K562 (cell line): Measurements from ENCODE around the gene SNX33. TPM values are rescaled to one million over a fixed set of nuclear protein-coding genes. Genes with fewer than 3 reads are reported as not detected.

Source experiments
- ATAC-seq: fragments of 200-7000 bp; cut with Tn5 transposase; 3 replicates; pipeline ENCODE4 v1.9.1; 2020; ENCODE audit warnings: moderate library complexity
- BruUV-seq: library from RNA; stranded (reverse); fragments of 400-500 nt; replicated peaks from 2 replicates; lab custom pipeline; 2021; lab: Mats Ljungman, UMichigan
- CTCF ChIA-PET: fragments of 300-600 bp; formaldehyde crosslinking; extraction: SDS; loops from one replicate; lab custom pipeline; 2021; ENCODE audit warnings: low intra/inter-chr PET ratio; lab: Yijun Ruan, JAX
- POLR2A ChIA-PET: fragments of 300-600, 350-650 bp; sonication (Branson Sonifier 250); formaldehyde crosslinking; extraction: SDS; loops from one replicate; lab custom pipeline; 2021; ENCODE audit warnings: antibody characterized with exemption, inconsistent platforms; lab: Yijun Ruan, JAX
- DNase-seq, 4 experiments: peaks; one replicate each; pipeline versions ENCODE4 v3.0.0 to v3.0.0-alpha.2; 2011 to 2018; ENCODE audit warnings: low spot score in 3 of 4, mixed read lengths in 3 of 4; ENCODE audit errors: extremely low read depth in 1 of 4
- FAIRE-seq: peaks from 2 replicates; lab custom pipeline; 2011; peaks lifted over from hg19 to GRCh38; lab: Jason Lieb, UNC
- H2AFZ ChIP-seq: 2 replicates; pipeline ENCODE4 v1.6.0; 2011; ENCODE audit warnings: low read depth, low read length, control low read depth, inconsistent platforms
- H3K27ac ChIP-seq: fragments of 200-600 bp; 3 replicates; pipeline ENCODE4 v1.8.0; 2011; ENCODE audit warnings: low read depth, mild to moderate bottlenecking, control low read depth, inconsistent platforms, low read length, moderate library complexity, mixed read lengths; ENCODE audit errors: extremely low read depth
- H3K27me3 ChIP-seq, 2 experiments: fragments of 300-600 bp in 1 of 2; 2 replicates in 1 of 2; 3 replicates in 1 of 2; pipeline versions ENCODE4 v1.6.0 to v1.8.0; 2011; ENCODE audit warnings: inconsistent platforms in 2 of 2, low read length in 2 of 2, mild to moderate bottlenecking in 1 of 2, mixed read lengths in 1 of 2, moderate library complexity in 1 of 2; ENCODE audit not compliant: control insufficient read depth in 2 of 2, insufficient read depth in 2 of 2
- H3K36me3 ChIP-seq: fragments of 300-600 bp; 3 replicates; pipeline ENCODE4 v1.8.0; 2011; ENCODE audit warnings: mild to moderate bottlenecking, low read length, inconsistent platforms; ENCODE audit not compliant: control insufficient read depth, insufficient read depth
- H3K4me1 ChIP-seq, 2 experiments: fragments of 200-600 bp in 1 of 2; replicated peaks in 1 of 2; 2 replicates in 1 of 2; 3 replicates in 1 of 2; pipeline versions ENCODE4 v1.5.1 to v1.8.0; 2011; ENCODE audit warnings: inconsistent platforms in 2 of 2, low read length in 2 of 2, mild to moderate bottlenecking in 1 of 2, mixed read lengths in 1 of 2, moderate library complexity in 1 of 2; ENCODE audit not compliant: control insufficient read depth in 2 of 2, insufficient read depth in 2 of 2
- H3K4me2 ChIP-seq: 2 replicates; pipeline ENCODE4 v1.6.1; 2011; ENCODE audit warnings: low read length, control low read depth, inconsistent platforms, mixed read lengths; ENCODE audit not compliant: insufficient read depth
- H3K4me3 ChIP-seq: fragments of 200-600 bp; sonication (generic), shearing (Covaris generic); 2 replicates; pipeline ENCODE4 v1.5.1; 2016; ENCODE audit warnings: control low read depth, inconsistent platforms
- H3K79me2 ChIP-seq: fragments of 200-600 bp; 3 replicates; pipeline ENCODE4 v1.8.0; 2011; ENCODE audit warnings: low read length, inconsistent platforms; ENCODE audit not compliant: control insufficient read depth, insufficient read depth
- H3K9ac ChIP-seq, 2 experiments: 2 replicates each; pipeline versions ENCODE4 v1.6.0 to v1.6.1; 2011; ENCODE audit warnings: low read depth in 2 of 2, low read length in 2 of 2, control low read depth in 1 of 2, inconsistent platforms in 1 of 2, mild to moderate bottlenecking in 1 of 2, mixed read lengths in 1 of 2; ENCODE audit not compliant: insufficient read depth in 1 of 2
- H3K9me1 ChIP-seq: one replicate; pipeline ENCODE4 v1.6.0; 2011; ENCODE audit warnings: inconsistent platforms, mild to moderate bottlenecking, low read length, moderate library complexity; ENCODE audit not compliant: control insufficient read depth, insufficient read depth
- H3K9me3 ChIP-seq: replicated peaks from 2 replicates; pipeline ENCODE4 v1.5.1; 2011; ENCODE audit warnings: low read depth, low read length, inconsistent platforms; ENCODE audit not compliant: control insufficient read depth, insufficient read depth
- H4K20me1 ChIP-seq: replicated peaks from 2 replicates; pipeline ENCODE4 v1.6.1; 2011; ENCODE audit warnings: low read length, inconsistent platforms, mixed read lengths; ENCODE audit not compliant: control insufficient read depth, insufficient read depth
- DIDO1 ChIP-seq: fragments of 450-650 bp; IDR thresholded peaks from 2 replicates; pipeline ENCODE4 v1.6.1; 2016; ENCODE audit warnings: low read depth, missing biosample characterization, missing genetic modification characterization
- ELF1 ChIP-seq: fragments of 200-800 bp; sonication (Bioruptor generic); IDR thresholded peaks from 2 replicates; pipeline ENCODE4 v1.6.1; 2016; ENCODE audit warnings: missing genetic modification characterization, missing compliant biosample characterization
- HEY1 ChIP-seq: fragments of 250-450 bp; sonication (Bioruptor Pico); IDR thresholded peaks from 2 replicates; pipeline ENCODE4 v1.5.0; 2020; ENCODE audit warnings: mild to moderate bottlenecking, moderate library complexity, borderline replicate concordance
- MTA3 ChIP-seq: fragments of 450-650 bp; formaldehyde crosslinking; IDR thresholded peaks from 2 replicates; pipeline ENCODE4 v1.6.1; 2017; ENCODE audit warnings: mild to moderate bottlenecking, borderline replicate concordance
- POLR2B ChIP-seq: fragments of 450-650 bp; IDR thresholded peaks from 2 replicates; pipeline ENCODE4 v1.6.1; 2018; ENCODE audit warnings: low read depth; ENCODE audit not compliant: partially characterized antibody
- RUNX1 ChIP-seq: sonication (generic); IDR thresholded peaks from 2 replicates; pipeline ENCODE4 v1.6.1; 2016; ENCODE audit warnings: antibody characterized with exemption, low read depth
- ZNF609 ChIP-seq: sonication (generic); formaldehyde crosslinking; IDR thresholded peaks from 2 replicates; pipeline ENCODE4 v1.8.1; 2023; ENCODE audit warnings: missing genetic modification reagents, mild to moderate bottlenecking, borderline replicate concordance
- WGBS: fragments of 100-300 bp; shearing (Covaris generic); methylation state at CpG from one replicate; pipeline ENCODE4 v1.1.6; 2016; ENCODE audit warnings: low coverage, mixed read lengths; ENCODE audit not compliant: insufficient coverage; ENCODE audit errors: missing lambda C conversion rate; 5-methylcytosine and 5-hydroxymethylcytosine counted together
- in situ Hi-C: fragments of 300-500 bp; cut with MboI; formaldehyde crosslinking; loops from 4 replicates; pipeline ENCODE4 v1.15.0; 2018; ENCODE audit warnings: inconsistent platforms, mixed read lengths
- intact Hi-C: fragments of 100-400 bp; cut with micrococcal nuclease; formaldehyde crosslinking; loops from 2 replicates; pipeline ENCODE4 v1.14.2; 2022
- polyA plus RNA-seq, 8 experiments: library from polyadenylated mRNA; depleted of rRNA in 4 of 8; stranded (reverse) in 5 of 8; unstranded in 3 of 8; fragments of >200 nt; fragmentation: Nextera tagmentation in 2 of 8; fragmentation: Illumina TruSeq in 1 of 8; extraction: Ambion mirVana in 2 of 8; extraction: Trizol in 1 of 8; gene quantifications; 2 replicates each; pipeline versions ENCODE4 v1.2.1 to v1.2.3, GENCODE V29; 2011 to 2014; ENCODE audit warnings: inconsistent platforms in 1 of 8, missing spikeins in 1 of 8
- total RNA-seq, 7 experiments: library from RNA; depleted of rRNA in 6 of 7; stranded (reverse); fragments of >200 nt in 6 of 7; fragmentation: Illumina TruSeq in 2 of 7; extraction: Trizol in 2 of 7; gene quantifications; 2 replicates each; pipeline versions ENCODE4 v1.2.1 to v1.2.3, GENCODE V29; 2011 to 2021; ENCODE audit warnings: low replicate concordance in 1 of 7
- TF ChIP-seq, protein P1 (sequence below): fragments of 450-650 bp; conservative IDR thresholded peaks from 2 replicates; pipeline ENCODE4 v1.6.1; 2016; ENCODE audit warnings: missing genetic modification characterization, low read depth, mild to moderate bottlenecking, control low read depth, missing compliant biosample characterization
- TF ChIP-seq, protein P2 (sequence below), 2 experiments: fragments of 450-650 bp in 1 of 2; IDR thresholded peaks; 2 replicates each; pipeline ENCODE4 v1.6.1; 2011 to 2017; ENCODE audit warnings: low read depth in 2 of 2, antibody characterized with exemption in 1 of 2, borderline replicate concordance in 1 of 2, low read length in 1 of 2, mild to moderate bottlenecking in 1 of 2, mixed read lengths in 1 of 2; ENCODE audit not compliant: control insufficient read depth in 1 of 2
- TF ChIP-seq, protein P3 (sequence below): fragments of 250-450 bp; sonication (Bioruptor Pico); IDR thresholded peaks from 2 replicates; pipeline ENCODE4 v1.5.0; 2021

SNX33 gene
- total and polyA plus RNA-seq, 9 of the 15 experiments (the other 6 are each of a cell fraction or from before 2014, with no cell fraction given) = 1.4 to 14.1 (median 8.2) TPM

DNA sequence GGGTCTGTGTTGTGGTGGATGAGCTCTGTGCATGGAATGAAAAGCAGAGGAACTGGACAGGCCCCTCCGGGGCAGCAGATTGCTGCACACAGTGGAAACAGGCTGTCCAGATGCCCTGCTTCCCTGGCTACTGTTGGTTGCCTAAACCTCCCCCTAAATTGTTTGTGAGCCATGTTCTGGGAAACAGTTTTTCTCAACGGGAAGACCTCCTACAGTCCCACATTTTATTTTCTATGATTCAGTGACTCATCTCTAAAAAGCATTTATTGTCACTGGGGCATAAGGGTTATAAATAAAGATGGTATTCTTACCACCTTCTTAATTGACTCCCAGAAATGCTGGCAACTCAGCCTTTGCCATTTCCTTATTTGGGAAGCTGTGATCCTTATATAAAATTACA, 48.3 kb upstream of the SNX33 start:
- no peak overlapping the region for H3K4me3 ChIP-seq
- H3K4me1 ChIP-seq = peaks cover 4 to 15% of the 10 kb centered on the region in 2 experiments; a peak in 3 of 5 replicates
- ChIA-PET CTCF (no interaction called here), POLR2A (interaction anchor here (0.6 to 1.4 kb wide), 5 partner anchors 9 to 1215 kb away, joined by 3 read pairs; partner anchors contain the start of gene SNUPN)
- no peaks in the 10 kb centered on the region for H3K27me3 ChIP-seq
- no peaks in the 10 kb centered on the region for H3K9me3 ChIP-seq
- H3K36me3 ChIP-seq = peaks cover 71% of the 10 kb centered on the region
- H3K4me2 ChIP-seq = no peak overlapping the region
- no peak overlapping the region for H2AFZ ChIP-seq
- H3K27ac ChIP-seq = no peak overlapping the region
- FAIRE-seq = no peak
- WGBS = 61% methylated on average over 2 of the region's 2 CpGs
- no peak for DNase-seq
- in situ Hi-C loops (loop anchor here (5.0 kb wide), 1 partner anchor 77 kb away; no protein-coding TSS in a partner anchor), intact Hi-C loops (loop anchor here (5.0 kb wide), 1 partner anchor 43 kb away; the partner anchor contains the start of gene IMP3)
- no TSS peak for BruUV-seq
- H3K79me2 ChIP-seq = no peaks in the 10 kb centered on the region
- H3K9me1 ChIP-seq = no peaks in the 10 kb centered on the region
- H3K9ac ChIP-seq = peak overlapping the region in 1 of 2 experiments; percentile 55; a peak in 1 of 4 replicates
- no peaks in the 10 kb centered on the region; the same call in 1 of the 2 replicates for H4K20me1 ChIP-seq
- no peak for ATAC-seq
- TF ChIP-seq HEY1 = no peak
- TF ChIP-seq DIDO1 = no peak
- TF ChIP-seq POLR2B = no peak
- TF ChIP-seq, protein P1, sequence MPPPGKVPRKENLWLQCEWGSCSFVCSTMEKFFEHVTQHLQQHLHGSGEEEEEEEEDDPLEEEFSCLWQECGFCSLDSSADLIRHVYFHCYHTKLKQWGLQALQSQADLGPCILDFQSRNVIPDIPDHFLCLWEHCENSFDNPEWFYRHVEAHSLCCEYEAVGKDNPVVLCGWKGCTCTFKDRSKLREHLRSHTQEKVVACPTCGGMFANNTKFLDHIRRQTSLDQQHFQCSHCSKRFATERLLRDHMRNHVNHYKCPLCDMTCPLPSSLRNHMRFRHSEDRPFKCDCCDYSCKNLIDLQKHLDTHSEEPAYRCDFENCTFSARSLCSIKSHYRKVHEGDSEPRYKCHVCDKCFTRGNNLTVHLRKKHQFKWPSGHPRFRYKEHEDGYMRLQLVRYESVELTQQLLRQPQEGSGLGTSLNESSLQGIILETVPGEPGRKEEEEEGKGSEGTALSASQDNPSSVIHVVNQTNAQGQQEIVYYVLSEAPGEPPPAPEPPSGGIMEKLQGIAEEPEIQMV (tag) = no peak
- no peak for TF ChIP-seq RUNX1
- TF ChIP-seq, protein P2, sequence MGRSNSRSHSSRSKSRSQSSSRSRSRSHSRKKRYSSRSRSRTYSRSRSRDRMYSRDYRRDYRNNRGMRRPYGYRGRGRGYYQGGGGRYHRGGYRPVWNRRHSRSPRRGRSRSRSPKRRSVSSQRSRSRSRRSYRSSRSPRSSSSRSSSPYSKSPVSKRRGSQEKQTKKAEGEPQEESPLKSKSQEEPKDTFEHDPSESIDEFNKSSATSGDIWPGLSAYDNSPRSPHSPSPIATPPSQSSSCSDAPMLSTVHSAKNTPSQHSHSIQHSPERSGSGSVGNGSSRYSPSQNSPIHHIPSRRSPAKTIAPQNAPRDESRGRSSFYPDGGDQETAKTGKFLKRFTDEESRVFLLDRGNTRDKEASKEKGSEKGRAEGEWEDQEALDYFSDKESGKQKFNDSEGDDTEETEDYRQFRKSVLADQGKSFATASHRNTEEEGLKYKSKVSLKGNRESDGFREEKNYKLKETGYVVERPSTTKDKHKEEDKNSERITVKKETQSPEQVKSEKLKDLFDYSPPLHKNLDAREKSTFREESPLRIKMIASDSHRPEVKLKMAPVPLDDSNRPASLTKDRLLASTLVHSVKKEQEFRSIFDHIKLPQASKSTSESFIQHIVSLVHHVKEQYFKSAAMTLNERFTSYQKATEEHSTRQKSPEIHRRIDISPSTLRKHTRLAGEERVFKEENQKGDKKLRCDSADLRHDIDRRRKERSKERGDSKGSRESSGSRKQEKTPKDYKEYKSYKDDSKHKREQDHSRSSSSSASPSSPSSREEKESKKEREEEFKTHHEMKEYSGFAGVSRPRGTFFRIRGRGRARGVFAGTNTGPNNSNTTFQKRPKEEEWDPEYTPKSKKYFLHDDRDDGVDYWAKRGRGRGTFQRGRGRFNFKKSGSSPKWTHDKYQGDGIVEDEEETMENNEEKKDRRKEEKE (IDR thresholded peaks at IDR 0.05; ENCODE audit: borderline replicate concordance in 1 of 2, control insufficient read depth in 1 of 2, low read depth in 2 of 2, low read length in 1 of 2) = no peak
- no peak for TF ChIP-seq ZNF609 (CRISPR knock-in tag)
- TF ChIP-seq, protein P3, sequence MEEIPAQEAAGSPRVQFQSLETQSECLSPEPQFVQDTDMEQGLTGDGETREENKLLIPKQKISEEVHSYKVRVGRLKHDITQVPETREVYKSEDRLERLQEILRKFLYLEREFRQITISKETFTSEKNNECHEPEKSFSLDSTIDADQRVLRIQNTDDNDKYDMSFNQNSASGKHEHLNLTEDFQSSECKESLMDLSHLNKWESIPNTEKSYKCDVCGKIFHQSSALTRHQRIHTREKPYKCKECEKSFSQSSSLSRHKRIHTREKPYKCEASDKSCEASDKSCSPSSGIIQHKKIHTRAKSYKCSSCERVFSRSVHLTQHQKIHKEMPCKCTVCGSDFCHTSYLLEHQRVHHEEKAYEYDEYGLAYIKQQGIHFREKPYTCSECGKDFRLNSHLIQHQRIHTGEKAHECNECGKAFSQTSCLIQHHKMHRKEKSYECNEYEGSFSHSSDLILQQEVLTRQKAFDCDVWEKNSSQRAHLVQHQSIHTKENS (CRISPR knock-in tag) = no peak
- TF ChIP-seq ELF1 (tag) = no peak
- TF ChIP-seq MTA3 = no peak
